CD14-positive monocyte (primary cell): ENCODE results near the gene CUX1. TPM values are rescaled to one million over a fixed set of nuclear protein-coding genes. Genes with fewer than 3 reads are reported as not detected.

Experiments used
- DNase-seq, 3 donors: peaks; one replicate each; pipeline ENCODE4 v3.0.0-alpha.2; 2011 to 2022
- H2AFZ ChIP-seq: 2 replicates; pipeline ENCODE4 v1.6.0; 2012; ENCODE audit warnings: mild to moderate bottlenecking, low read depth, low read length, inconsistent platforms; ENCODE audit not compliant: insufficient read depth, poor library complexity, severe bottlenecking
- H3K27ac ChIP-seq, 2 donors: 1 replicate in 1 of 2; 2 replicates in 1 of 2; pipeline ENCODE4 v1.5.1; 2012 to 2013; ENCODE audit warnings: low read length in 2 of 2, control low read depth in 1 of 2, inconsistent platforms in 1 of 2, low read depth in 1 of 2, mild to moderate bottlenecking in 1 of 2
- H3K27me3 ChIP-seq, 2 donors: one replicate each; pipeline versions ENCODE4 v1.6.0 to v1.6.1; 2011 to 2013; ENCODE audit warnings: low read length in 2 of 2; ENCODE audit not compliant: control insufficient read depth in 2 of 2, insufficient read depth in 2 of 2
- H3K36me3 ChIP-seq, 2 donors: replicated peaks in 1 of 2; 1 replicate in 1 of 2; 2 replicates in 1 of 2; pipeline versions ENCODE4 v1.5.1 to v1.6.1; 2012 to 2013; ENCODE audit warnings: low read length in 2 of 2, control low read depth in 1 of 2, inconsistent platforms in 1 of 2, mild to moderate bottlenecking in 1 of 2; ENCODE audit not compliant: insufficient read depth in 2 of 2, control insufficient read depth in 1 of 2
- H3K4me1 ChIP-seq, 2 donors: 1 replicate in 1 of 2; 2 replicates in 1 of 2; pipeline versions ENCODE4 v1.5.1 to v1.6.1; 2012 to 2013; ENCODE audit warnings: low read length in 2 of 2, control low read depth in 1 of 2, inconsistent platforms in 1 of 2, mild to moderate bottlenecking in 1 of 2, moderate library complexity in 1 of 2; ENCODE audit not compliant: insufficient read depth in 2 of 2, control insufficient read depth in 1 of 2
- H3K4me2 ChIP-seq: replicated peaks from 2 replicates; pipeline ENCODE3; 2012; ENCODE audit warnings: low read length, moderate library complexity, mild to moderate bottlenecking; ENCODE audit not compliant: poor library complexity, severe bottlenecking; ENCODE audit errors: extremely low read depth
- H3K4me3 ChIP-seq, 3 experiments: fragments of 200-600 bp in 1 of 3; sonication (generic) in 1 of 3; replicated peaks in 1 of 3; 1 replicate in 2 of 3; 2 replicates in 1 of 3; pipeline ENCODE4 v1.5.1; 2011 to 2013; ENCODE audit warnings: low read length in 3 of 3, mild to moderate bottlenecking in 3 of 3, control low read depth in 2 of 3, low read depth in 2 of 3, inconsistent platforms in 1 of 3, moderate library complexity in 1 of 3
- H3K79me2 ChIP-seq: 2 replicates; pipeline ENCODE4 v1.6.0; 2012; ENCODE audit warnings: mild to moderate bottlenecking, control low read depth, inconsistent platforms, low read length, moderate library complexity; ENCODE audit not compliant: insufficient read depth
- H3K9ac ChIP-seq: 2 replicates; pipeline ENCODE4 v1.6.0; 2017; ENCODE audit warnings: low read length, mild to moderate bottlenecking; ENCODE audit not compliant: insufficient read depth, poor library complexity, severe bottlenecking
- H3K9me3 ChIP-seq, 2 donors: replicated peaks in 1 of 2; 1 replicate in 1 of 2; 2 replicates in 1 of 2; pipeline versions ENCODE4 v1.5.1 to v1.6.1; 2012 to 2013; ENCODE audit warnings: low read length in 2 of 2, control low read depth in 1 of 2; ENCODE audit not compliant: control insufficient read depth in 1 of 2, insufficient read depth in 1 of 2
- H4K20me1 ChIP-seq: 2 replicates; pipeline ENCODE4 v1.6.0; 2012; ENCODE audit warnings: mild to moderate bottlenecking, low read length, control low read depth, moderate library complexity; ENCODE audit not compliant: insufficient read depth
- H3K27ac Mint-ChIP-seq, 7 donors: one replicate each; pipeline ENCODE4 v1.8.0; 2020; ENCODE audit warnings: mild to moderate bottlenecking in 7 of 7, mixed read lengths in 7 of 7, moderate library complexity in 6 of 7, inconsistent platforms in 2 of 7
- H3K27me3 Mint-ChIP-seq, 3 donors: one replicate each; pipeline ENCODE4 v1.8.0; 2021 to 2022; ENCODE audit warnings: low read depth in 3 of 3, mild to moderate bottlenecking in 3 of 3, mixed read lengths in 3 of 3, moderate library complexity in 3 of 3, inconsistent platforms in 1 of 3
- H3K36me3 Mint-ChIP-seq, 2 donors: one replicate each; pipeline ENCODE4 v1.8.0; 2020; ENCODE audit warnings: mixed read lengths in 2 of 2, inconsistent platforms in 1 of 2, mild to moderate bottlenecking in 1 of 2
- H3K4me1 Mint-ChIP-seq: one replicate; pipeline ENCODE4 v1.8.0; 2020; ENCODE audit warnings: mild to moderate bottlenecking, mixed read lengths
- H3K4me3 Mint-ChIP-seq, 2 donors: one replicate each; pipeline ENCODE4 v1.8.0; 2020; ENCODE audit warnings: mild to moderate bottlenecking in 2 of 2, mixed read lengths in 2 of 2, moderate library complexity in 1 of 2
- H3K9me3 Mint-ChIP-seq, 7 donors: one replicate each; pipeline ENCODE4 v1.8.0; 2020 to 2022; ENCODE audit warnings: mixed read lengths in 7 of 7, mild to moderate bottlenecking in 6 of 7, moderate library complexity in 6 of 7, inconsistent platforms in 2 of 7
- WGBS: methylation state at CpG from one replicate; pipeline ENCODE4 v1.1.5; 2013; ENCODE audit warnings: missing lambda C conversion rate; ENCODE audit not compliant: insufficient coverage; 5-methylcytosine and 5-hydroxymethylcytosine counted together
- intact Hi-C, 2 donors: fragments of 100-400 bp; cut with micrococcal nuclease; formaldehyde crosslinking; loops; one replicate each; pipeline versions ENCODE4 v1.15.0 to v1.15.1; 2023
- polyA plus RNA-seq, 3 donors: library from polyadenylated mRNA; depleted of rRNA in 1 of 3; unstranded in 2 of 3; stranded (reverse) in 1 of 3; fragments of 300-500 nt in 2 of 3; fragments of >200 nt in 1 of 3; fragmentation: Illumina TruSeq in 2 of 3; gene quantifications; 1 replicate in 2 of 3; 2 replicates in 1 of 3; pipeline ENCODE4 v1.2.3, GENCODE V29; 2012 to 2021
- TF ChIP-seq, protein P1 (sequence below): fragments of 200-600 bp; IDR thresholded peaks from one replicate; pipeline ENCODE4 v1.8.0; 2022; ENCODE audit warnings: antibody characterized with exemption, mild to moderate bottlenecking

CUX1 gene
- polyA plus RNA-seq, 3 donors, result 17.6 to 38.0 (median 28.0) TPM

DNA sequence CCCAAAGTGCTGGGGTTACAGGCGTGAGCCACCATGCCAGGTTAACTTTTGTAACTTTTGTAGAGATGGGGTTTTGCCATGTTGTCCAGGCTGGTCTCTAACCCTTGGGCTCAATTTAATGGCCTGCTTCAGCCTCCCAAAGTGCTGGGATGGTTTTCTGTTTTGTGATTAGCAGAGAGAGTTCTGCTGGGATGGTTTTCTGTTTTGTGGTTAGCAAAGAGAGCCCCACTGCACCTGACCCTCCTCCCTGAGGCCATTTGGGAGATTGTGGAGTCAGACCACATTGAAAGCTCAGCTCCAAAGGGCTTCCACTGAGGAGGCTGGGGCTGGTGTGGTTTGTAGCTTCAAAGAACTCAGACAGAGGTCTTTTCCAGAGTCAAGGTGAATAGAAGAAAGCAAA is 29.6 kb upstream of the CUX1 start:
- H3K79me2 ChIP-seq, result no peaks in the 10 kb centered on the region

DNA sequence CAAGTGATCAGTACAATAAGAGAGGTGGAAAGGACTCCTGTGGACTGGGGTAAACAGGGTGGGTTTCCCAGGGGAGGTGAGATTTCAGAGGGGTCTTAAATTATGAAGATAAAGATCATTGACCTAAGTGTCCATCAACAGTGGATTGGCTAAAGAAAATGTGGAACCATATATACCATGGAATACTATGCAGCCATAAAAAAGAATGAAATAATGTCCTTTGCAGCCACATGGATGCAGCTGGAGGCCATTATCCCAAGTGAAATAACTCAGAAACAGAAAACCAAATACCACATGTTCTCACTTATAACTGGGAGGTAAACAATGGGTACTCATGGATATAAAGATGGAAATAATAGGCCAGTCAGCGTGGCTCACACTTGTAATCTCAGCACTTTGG is 28.9 kb upstream of the CUX1 start:
- no peak overlapping the region for H3K27ac Mint-ChIP-seq
- H3K27me3 ChIP-seq, result no peaks in the 10 kb centered on the region
- intact Hi-C loops, result no loop called here

More for the DNA sequence above, 29.6 kb upstream of the CUX1 start:
- Histone ChIP-seq H2AFZ (no peak overlapping the region), H3K9ac (no peak overlapping the region), H3K4me3 (no peak overlapping the region), H3K4me1 (peaks cover 10 to 12% of the 10 kb centered on the region in 2 donors), H3K9me3 (peaks cover 0 to 6% of the 10 kb centered on the region in 2 donors), H3K36me3 (no peaks in the 10 kb centered on the region), H3K4me2 (no peak overlapping the region), H3K27me3 (no peaks in the 10 kb centered on the region), H4K20me1 (no peaks in the 10 kb centered on the region), H3K27ac (no peak overlapping the region)
- H3K4me1 Mint-ChIP-seq, result peaks cover 16% of the 10 kb centered on the region
- no peak overlapping the region for H3K4me3 Mint-ChIP-seq
- H3K27me3 Mint-ChIP-seq, result peaks cover 9 to 11% (median 10%) of the 10 kb centered on the region in 3 donors
- 100% methylated on average over 1 of the region's 1 CpG for WGBS
- H3K9me3 Mint-ChIP-seq, result peaks cover 0 to 9% (median 0%) of the 10 kb centered on the region in 7 donors
- no peak for DNase-seq
- H3K27ac Mint-ChIP-seq, result no peak overlapping the region
- intact Hi-C loops, result no loop called here
- TF ChIP-seq, protein P1, sequence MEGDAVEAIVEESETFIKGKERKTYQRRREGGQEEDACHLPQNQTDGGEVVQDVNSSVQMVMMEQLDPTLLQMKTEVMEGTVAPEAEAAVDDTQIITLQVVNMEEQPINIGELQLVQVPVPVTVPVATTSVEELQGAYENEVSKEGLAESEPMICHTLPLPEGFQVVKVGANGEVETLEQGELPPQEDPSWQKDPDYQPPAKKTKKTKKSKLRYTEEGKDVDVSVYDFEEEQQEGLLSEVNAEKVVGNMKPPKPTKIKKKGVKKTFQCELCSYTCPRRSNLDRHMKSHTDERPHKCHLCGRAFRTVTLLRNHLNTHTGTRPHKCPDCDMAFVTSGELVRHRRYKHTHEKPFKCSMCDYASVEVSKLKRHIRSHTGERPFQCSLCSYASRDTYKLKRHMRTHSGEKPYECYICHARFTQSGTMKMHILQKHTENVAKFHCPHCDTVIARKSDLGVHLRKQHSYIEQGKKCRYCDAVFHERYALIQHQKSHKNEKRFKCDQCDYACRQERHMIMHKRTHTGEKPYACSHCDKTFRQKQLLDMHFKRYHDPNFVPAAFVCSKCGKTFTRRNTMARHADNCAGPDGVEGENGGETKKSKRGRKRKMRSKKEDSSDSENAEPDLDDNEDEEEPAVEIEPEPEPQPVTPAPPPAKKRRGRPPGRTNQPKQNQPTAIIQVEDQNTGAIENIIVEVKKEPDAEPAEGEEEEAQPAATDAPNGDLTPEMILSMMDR, result no peak
- H3K36me3 Mint-ChIP-seq, result no peaks in the 10 kb centered on the region

More for the DNA sequence above, 28.9 kb upstream of the CUX1 start:
- Histone ChIP-seq H4K20me1 (no peaks in the 10 kb centered on the region), H3K79me2 (no peaks in the 10 kb centered on the region), H3K27ac (no peak overlapping the region), H3K9me3 (peaks cover 0 to 6% of the 10 kb centered on the region in 2 donors), H3K36me3 (no peaks in the 10 kb centered on the region), H3K4me2 (no peak overlapping the region), H2AFZ (no peak overlapping the region), H3K9ac (no peak overlapping the region), H3K4me1 (peaks cover 10 to 12% of the 10 kb centered on the region in 2 donors), H3K4me3 (no peak overlapping the region)
- H3K36me3 Mint-ChIP-seq, result no peaks in the 10 kb centered on the region
- H3K27me3 Mint-ChIP-seq, result peaks cover 9 to 13% (median 10%) of the 10 kb centered on the region in 3 donors
- peaks cover 0 to 9% (median 0%) of the 10 kb centered on the region in 7 donors for H3K9me3 Mint-ChIP-seq
- H3K4me1 Mint-ChIP-seq, result peaks cover 16% of the 10 kb centered on the region
- no CpG with 5 or more reads among the region's 1 CpG for WGBS
- DNase-seq, result no peak
- TF ChIP-seq, protein P1, result no peak
- H3K4me3 Mint-ChIP-seq, result no peak overlapping the region
